ENCODE measurements around the gene ALKBH5.

DNA sequence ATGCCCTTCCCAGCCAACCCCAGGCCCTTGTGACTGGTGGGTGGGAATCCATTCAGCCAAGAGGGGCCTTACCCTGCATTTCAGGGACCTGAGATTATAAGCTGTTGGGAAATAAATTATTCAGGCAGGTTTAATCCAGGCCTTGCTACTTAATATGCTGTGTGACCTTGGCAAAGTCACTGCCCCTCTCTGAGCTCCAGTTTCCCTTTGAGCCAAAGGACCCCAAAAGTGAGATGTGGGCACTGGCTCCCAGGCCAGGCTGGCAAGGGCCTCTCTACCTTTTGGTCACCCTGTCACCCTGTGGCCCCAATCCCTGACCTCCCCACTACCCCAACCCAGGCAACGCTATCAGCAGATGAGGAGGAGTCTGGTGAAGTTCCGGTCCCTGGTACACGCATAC is 41.2 kb upstream of the ALKBH5 start:
- TF ChIP-seq GATA2 (IDR thresholded peaks at IDR 0.05; ENCODE audit: low read depth, low read length) = no peak
- TF ChIP-seq GATA3 (IDR thresholded peaks at IDR 0.05; ENCODE audit: low read depth, low read length) = no peak

Data from SH-SY5Y (cell line).